ENCODE data around the gene PTPRT.

- TF ChIP-seq, protein P1, sequence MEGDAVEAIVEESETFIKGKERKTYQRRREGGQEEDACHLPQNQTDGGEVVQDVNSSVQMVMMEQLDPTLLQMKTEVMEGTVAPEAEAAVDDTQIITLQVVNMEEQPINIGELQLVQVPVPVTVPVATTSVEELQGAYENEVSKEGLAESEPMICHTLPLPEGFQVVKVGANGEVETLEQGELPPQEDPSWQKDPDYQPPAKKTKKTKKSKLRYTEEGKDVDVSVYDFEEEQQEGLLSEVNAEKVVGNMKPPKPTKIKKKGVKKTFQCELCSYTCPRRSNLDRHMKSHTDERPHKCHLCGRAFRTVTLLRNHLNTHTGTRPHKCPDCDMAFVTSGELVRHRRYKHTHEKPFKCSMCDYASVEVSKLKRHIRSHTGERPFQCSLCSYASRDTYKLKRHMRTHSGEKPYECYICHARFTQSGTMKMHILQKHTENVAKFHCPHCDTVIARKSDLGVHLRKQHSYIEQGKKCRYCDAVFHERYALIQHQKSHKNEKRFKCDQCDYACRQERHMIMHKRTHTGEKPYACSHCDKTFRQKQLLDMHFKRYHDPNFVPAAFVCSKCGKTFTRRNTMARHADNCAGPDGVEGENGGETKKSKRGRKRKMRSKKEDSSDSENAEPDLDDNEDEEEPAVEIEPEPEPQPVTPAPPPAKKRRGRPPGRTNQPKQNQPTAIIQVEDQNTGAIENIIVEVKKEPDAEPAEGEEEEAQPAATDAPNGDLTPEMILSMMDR (conservative IDR thresholded peaks at IDR 0.05 in 1 of 2, IDR thresholded peaks at IDR 0.05 in 1 of 2; ENCODE audit: low read depth in 1 of 2, low read length in 2 of 2), result no peak
- no peak for TF ChIP-seq EZH2 (IDR thresholded peaks at IDR 0.05; ENCODE audit: low read length, missing control alignments)
These were observed 849.3 kb downstream of the PTPRT start for GRCh38 chr20:42340368-42340767.
